ENCODE data around the gene HRAS. TPM values are rescaled to one million over a fixed set of nuclear protein-coding genes. Genes with fewer than 3 reads are reported as not detected.

HRAS gene
- total and polyA plus RNA-seq, 3 experiments from 2014 or later = 22.5 to 91.5 (median 86.9) TPM

DNA sequence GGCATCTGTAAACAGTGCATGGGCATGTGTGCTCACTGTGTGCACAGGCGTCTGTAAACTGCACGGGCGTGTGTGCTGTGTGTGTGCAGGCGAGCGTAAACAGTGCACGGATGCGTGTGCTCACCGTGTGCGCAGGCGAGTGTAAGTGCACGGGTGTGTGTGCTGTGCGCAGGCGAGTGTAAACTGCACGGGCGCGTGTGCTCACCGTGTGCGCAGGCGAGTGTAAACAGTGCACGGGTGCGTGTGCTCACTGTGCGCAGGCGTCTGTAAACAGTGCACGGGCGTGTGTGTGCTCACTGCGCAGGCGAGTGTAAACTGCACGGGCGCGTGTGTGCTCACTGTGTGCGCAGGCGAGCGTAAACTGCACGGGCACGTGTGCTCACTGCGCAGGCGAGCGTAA lies 50.8 kb downstream of the HRAS start:
- ChIA-PET POLR2A (no interaction called here), CTCF (no interaction called here)
- peaks cover 0 to 8% (median 2%) of the 10 kb centered on the region in 3 donors for H3K36me3 Mint-ChIP-seq
- H3K4me1 Mint-ChIP-seq = no peaks in the 10 kb centered on the region
- H3K4me3 Mint-ChIP-seq = no peak overlapping the region
- Histone ChIP-seq H3K4me3 (ENCODE audit: low read length) (no peak overlapping the region), H3K27ac (ENCODE audit: low read depth, low read length) (no peak overlapping the region), H3K36me3 (ENCODE audit: insufficient read depth, low read length) (no peaks in the 10 kb centered on the region), H3K9me3 (ENCODE audit: low read length) (no peaks in the 10 kb centered on the region), H3K4me1 (ENCODE audit: insufficient read depth, low read length) (no peaks in the 10 kb centered on the region), H3K27me3 (ENCODE audit: insufficient read depth, low read length, poor library complexity, severe bottlenecking) (no peaks in the 10 kb centered on the region)
- H3K9me3 Mint-ChIP-seq = no peaks in the 10 kb centered on the region
- DNase-seq = no peak
- no peak overlapping the region for H3K27ac Mint-ChIP-seq
- no peaks in the 10 kb centered on the region for H3K27me3 Mint-ChIP-seq

Other genes with a start within 250 kb of the HRAS start
- gene PGGHG, start 246.4 kb downstream of the HRAS start, total RNA-seq = 10 to 100 TPM; 81.0 to 81.2 TPM
- 9.8 TPM for gene PGGHG, start 246.4 kb downstream of the HRAS start, polyA plus RNA-seq
- gene IFITM5, start 236.1 kb downstream of the HRAS start, total RNA-seq = not detected
- gene IFITM5, start 236.1 kb downstream of the HRAS start, polyA plus RNA-seq = not detected
- 100 to 1,000 TPM; 132 to 142 TPM for gene IFITM2, start 227.8 kb downstream of the HRAS start, total RNA-seq
- gene IFITM2, start 227.8 kb downstream of the HRAS start, polyA plus RNA-seq = 3,074 TPM
- gene IFITM1, start 221.5 kb downstream of the HRAS start, total RNA-seq = 10 to 100 TPM; 70.7 to 75.9 TPM
- 2,153 TPM for gene IFITM1, start 221.5 kb downstream of the HRAS start, polyA plus RNA-seq
- 10 to 100 TPM; 20.6 to 21.0 TPM for gene IFITM3, start 214.7 kb downstream of the HRAS start, total RNA-seq
- 12.0 TPM for gene IFITM3, start 214.7 kb downstream of the HRAS start, polyA plus RNA-seq
- gene B4GALNT4, start 166.1 kb downstream of the HRAS start, total RNA-seq = under 1 TPM; 0.47 to 0.81 TPM
- 0.31 TPM for gene B4GALNT4, start 166.1 kb downstream of the HRAS start, polyA plus RNA-seq
- not detected for gene PKP3, start 141.4 kb downstream of the HRAS start, total RNA-seq
- 1.1 TPM for gene PKP3, start 141.4 kb downstream of the HRAS start, polyA plus RNA-seq
- gene SIGIRR, start 120.6 kb downstream of the HRAS start, total RNA-seq = 10 to 100 TPM; 54.2 to 59.4 TPM
- gene SIGIRR, start 120.6 kb downstream of the HRAS start, polyA plus RNA-seq = 267 TPM
- gene ANO9, start 93.6 kb downstream of the HRAS start, total RNA-seq = 10 to 100 TPM; 25.3 to 26.4 TPM
- 12.2 TPM for gene ANO9, start 93.6 kb downstream of the HRAS start, polyA plus RNA-seq
- 10 to 100 TPM; 26.2 to 28.4 TPM for gene PTDSS2, start 85.3 kb downstream of the HRAS start, total RNA-seq
- 11.5 TPM for gene PTDSS2, start 85.3 kb downstream of the HRAS start, polyA plus RNA-seq
- gene RNH1, start 28.3 kb downstream of the HRAS start, total RNA-seq = 100 to 1,000 TPM; 118 to 125 TPM
- 183 TPM for gene RNH1, start 28.3 kb downstream of the HRAS start, polyA plus RNA-seq
- 1 to 10 TPM; 1.8 to 2.1 TPM for gene LRRC56, start 2.0 kb upstream of the HRAS start, total RNA-seq
- 0.81 TPM for gene LRRC56, start 2.0 kb upstream of the HRAS start, polyA plus RNA-seq
- 1 to 10 TPM; 1.2 to 2.4 TPM for gene LMNTD2, start 25.2 kb upstream of the HRAS start, total RNA-seq
- gene LMNTD2, start 25.2 kb upstream of the HRAS start, polyA plus RNA-seq = 1.1 TPM
- gene RASSF7, start 25.4 kb upstream of the HRAS start, total RNA-seq = 10 to 100 TPM; 20.4 to 20.7 TPM
- 39.7 TPM for gene RASSF7, start 25.4 kb upstream of the HRAS start, polyA plus RNA-seq
- gene PHRF1, start 40.9 kb upstream of the HRAS start, total RNA-seq = 10 to 100 TPM; 47.3 to 49.8 TPM
- 17.7 TPM for gene PHRF1, start 40.9 kb upstream of the HRAS start, polyA plus RNA-seq
- 10 to 100 TPM; 16.4 to 18.0 TPM for gene IRF7, start 80.4 kb upstream of the HRAS start, total RNA-seq
- gene IRF7, start 80.4 kb upstream of the HRAS start, polyA plus RNA-seq = 38.6 TPM
- gene CDHR5, start 89.4 kb upstream of the HRAS start, total RNA-seq = not detected
- gene CDHR5, start 89.4 kb upstream of the HRAS start, polyA plus RNA-seq = not detected
- gene SCT, start 91.6 kb upstream of the HRAS start, total RNA-seq = not detected
- gene SCT, start 91.6 kb upstream of the HRAS start, polyA plus RNA-seq = not detected
- gene DRD4, start 101.7 kb upstream of the HRAS start, total RNA-seq = under 1 TPM; 0.22 to 0.31 TPM
- gene DRD4, start 101.7 kb upstream of the HRAS start, polyA plus RNA-seq = not detected
- 10 to 100 TPM; 52.1 to 54.6 TPM for gene DEAF1, start 159.6 kb upstream of the HRAS start, total RNA-seq
- gene DEAF1, start 159.6 kb upstream of the HRAS start, polyA plus RNA-seq = 36.3 TPM
- 10 to 100 TPM; 10.3 to 13.4 TPM for gene TMEM80, start 160.2 kb upstream of the HRAS start, total RNA-seq
- gene TMEM80, start 160.2 kb upstream of the HRAS start, polyA plus RNA-seq = 27.8 TPM
- 1 to 10 TPM; 7.0 to 7.8 TPM for gene EPS8L2, start 170.7 kb upstream of the HRAS start, total RNA-seq
- 22.9 TPM for gene EPS8L2, start 170.7 kb upstream of the HRAS start, polyA plus RNA-seq
- gene TALDO1, start 211.9 kb upstream of the HRAS start, total RNA-seq = 100 to 1,000 TPM; 245 to 246 TPM
- 184 TPM for gene TALDO1, start 211.9 kb upstream of the HRAS start, polyA plus RNA-seq
- gene GATD1, start 241.9 kb upstream of the HRAS start, total RNA-seq = 10 to 100 TPM; 53.0 to 56.3 TPM
- gene GATD1, start 241.9 kb upstream of the HRAS start, polyA plus RNA-seq = 12.9 TPM